IPS-NIHi11 (cell line): ENCODE data around the gene TDRD9.

ENCODE experiments used
- DNase-seq: peaks from one replicate; pipeline ENCODE4 v3.0.0; 2012; ENCODE audit warnings: mixed read lengths, low spot score

The TDRD9 gene

DNA sequence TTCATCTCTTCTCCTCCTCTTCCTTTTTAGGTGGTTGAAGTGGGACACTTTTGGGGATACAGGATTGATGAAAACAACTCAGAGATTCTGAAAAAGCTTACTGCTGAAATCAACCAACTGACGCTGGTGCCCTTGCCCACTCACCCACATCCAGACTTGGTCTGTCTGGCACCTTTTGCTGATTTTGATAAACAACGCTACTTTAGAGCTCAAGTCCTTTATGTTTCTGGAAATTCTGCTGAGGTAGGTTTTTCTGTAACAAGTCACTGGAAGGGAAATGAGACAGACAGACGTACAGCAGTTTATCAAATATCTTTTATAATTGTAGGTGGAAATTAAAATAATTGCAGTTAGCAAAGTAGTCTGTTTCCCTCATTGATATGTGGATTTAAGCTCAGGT, 97.3 kb downstream of the TDRD9 start:
- no peak for DNase-seq

DNA sequence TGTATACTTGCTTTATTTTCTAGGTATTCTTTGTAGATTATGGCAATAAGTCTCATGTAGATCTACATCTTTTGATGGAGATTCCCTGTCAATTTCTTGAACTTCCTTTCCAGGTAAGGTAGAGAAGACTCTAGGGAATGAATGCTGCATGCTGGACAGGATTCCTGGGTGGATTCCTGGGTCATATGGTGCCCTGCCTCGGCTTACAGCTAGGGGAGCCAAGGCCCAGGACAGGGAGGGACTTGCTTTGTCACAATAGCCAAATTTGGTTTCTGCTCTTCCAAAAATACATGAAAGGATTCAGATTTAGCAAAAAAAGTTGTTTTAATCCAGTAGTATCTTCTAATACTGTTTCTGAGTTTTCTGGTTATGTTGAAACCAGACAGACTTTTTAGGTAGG, 97.8 kb downstream of the TDRD9 start:
- DNase-seq = no peak

DNA sequence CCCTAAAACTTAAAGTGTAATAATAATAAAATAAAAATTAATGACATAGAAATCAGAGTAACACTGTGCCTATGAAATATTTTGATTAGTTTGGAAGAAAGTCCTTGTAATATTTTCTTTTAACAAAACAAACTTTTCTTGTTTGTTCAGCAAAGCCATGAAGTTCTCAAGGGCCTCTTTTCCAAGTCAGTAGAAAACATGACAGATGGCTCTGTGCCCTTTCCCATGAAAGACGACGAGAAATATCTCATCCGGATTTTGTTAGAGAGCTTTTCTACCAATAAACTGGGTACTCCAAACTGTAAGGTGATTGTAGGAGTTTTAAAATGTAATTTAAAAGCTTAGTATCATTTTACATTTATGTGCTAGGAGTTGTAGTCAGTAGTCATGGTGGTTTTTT, 102.7 kb downstream of the TDRD9 start:
- no peak for DNase-seq

DNA sequence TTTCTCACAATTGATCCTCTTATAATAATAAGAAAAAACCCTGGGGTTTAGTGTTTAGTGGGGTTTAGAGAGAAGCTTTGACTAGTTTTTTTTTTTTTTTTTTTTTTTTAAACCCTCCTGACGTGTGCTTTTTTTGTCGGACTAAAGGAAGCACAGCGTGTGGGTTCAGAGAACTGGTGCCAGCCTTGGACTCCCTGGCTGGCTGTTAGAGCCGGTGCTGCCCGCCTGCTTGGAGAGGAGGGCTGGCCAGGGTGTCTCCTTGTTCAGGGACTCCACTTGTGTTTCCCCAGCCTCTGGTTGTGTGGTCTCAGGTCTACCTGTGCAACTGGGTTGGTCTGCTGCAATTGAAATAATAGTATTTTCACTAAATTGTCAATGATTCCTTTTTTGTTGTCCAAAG, 103.1 kb downstream of the TDRD9 start:
- DNase-seq = no peak

DNA sequence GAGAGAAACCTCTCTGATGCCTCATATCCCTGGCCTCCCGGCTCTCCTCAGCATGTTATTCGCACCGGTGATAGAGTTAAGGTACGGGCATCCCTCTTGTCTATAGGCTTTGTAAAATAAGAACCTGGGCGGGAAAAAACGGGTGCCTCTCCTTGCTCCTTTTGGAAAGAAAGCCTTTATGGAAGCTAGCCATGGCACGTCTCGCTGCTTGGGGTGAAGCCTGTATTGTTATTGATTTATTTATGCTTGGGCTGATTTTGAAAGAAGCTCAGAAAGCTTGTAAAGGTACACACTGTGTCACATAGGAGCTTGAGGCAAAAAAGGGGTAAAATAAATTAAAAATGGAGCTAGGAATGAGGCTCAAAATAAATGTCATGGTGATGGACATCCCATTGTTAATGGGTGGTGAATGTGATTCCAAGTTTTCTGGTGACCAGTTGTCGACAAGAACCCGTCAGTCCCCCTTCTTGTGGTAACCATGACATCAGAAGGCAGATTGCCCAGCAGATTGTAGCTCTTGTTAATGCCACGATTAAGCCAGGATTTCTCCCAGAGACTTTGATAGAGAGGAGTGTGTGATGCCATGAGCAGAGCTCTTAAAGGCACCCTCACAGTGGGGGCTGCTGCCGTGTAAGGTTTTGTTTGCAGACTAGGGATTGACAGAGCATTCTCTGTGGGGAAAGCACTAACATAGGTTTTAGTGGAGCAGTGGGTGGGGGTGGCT, 106.9 kb downstream of the TDRD9 start:
- DNase-seq = no peak

DNA sequence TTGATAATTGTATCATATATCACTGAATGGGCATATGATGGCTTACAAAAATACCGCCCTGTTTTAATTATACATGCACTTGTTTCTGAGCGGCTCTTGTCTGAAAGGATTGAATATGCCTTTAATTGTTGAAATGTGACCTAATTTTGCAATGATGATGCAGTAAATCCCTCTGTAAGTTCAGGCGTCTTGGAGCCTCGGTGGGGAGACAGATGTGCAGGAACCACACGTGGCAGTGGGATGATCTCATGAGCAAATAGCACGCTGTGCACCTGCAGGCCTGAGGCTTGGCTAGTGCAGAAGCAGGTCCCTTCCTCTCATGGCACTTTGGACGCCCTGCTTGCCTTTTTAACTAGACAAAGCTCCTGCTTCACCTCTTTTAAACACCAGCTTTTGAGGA, 108.0 kb downstream of the TDRD9 start:
- DNase-seq = no peak

DNA sequence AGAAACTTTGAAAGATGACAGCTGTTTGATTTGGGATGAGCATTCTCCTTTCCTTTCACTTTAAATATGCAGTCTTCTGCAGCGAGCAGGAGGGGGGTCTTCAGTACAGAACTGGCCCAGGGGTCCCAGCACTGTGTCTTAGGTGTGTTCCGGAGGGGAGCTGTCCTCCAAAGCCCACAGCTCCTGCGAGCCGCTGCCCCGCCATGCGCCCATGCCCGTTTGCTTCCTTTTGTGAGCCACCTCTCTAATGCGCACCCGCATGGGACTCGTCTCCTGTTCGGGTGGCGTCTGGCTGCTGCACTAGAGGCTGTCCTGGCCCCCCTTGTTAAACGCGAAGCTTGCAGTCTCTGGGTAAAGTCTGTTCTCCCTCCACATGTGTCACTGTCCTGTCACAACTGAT, 108.8 kb downstream of the TDRD9 start:
- DNase-seq = no peak

DNA sequence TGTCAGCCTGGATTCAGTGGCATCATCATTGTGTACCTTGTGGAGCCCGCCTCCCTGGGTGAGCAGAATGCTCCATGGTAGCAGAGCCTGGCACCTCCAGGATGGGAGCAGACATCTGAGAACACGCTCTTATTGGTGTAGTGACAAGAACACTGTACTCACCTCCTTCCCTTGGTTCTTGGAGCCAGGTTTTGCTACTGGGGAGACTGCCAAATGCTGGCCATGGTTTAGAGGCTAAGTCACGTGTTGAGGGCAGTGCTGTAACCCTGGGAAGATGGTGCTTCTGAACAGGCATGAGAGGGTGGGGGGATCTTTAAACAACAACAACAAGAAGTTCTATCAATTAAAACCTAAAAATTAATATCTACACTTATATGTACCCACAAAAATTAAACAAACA, 109.6 kb downstream of the TDRD9 start:
- no peak for DNase-seq

DNA sequence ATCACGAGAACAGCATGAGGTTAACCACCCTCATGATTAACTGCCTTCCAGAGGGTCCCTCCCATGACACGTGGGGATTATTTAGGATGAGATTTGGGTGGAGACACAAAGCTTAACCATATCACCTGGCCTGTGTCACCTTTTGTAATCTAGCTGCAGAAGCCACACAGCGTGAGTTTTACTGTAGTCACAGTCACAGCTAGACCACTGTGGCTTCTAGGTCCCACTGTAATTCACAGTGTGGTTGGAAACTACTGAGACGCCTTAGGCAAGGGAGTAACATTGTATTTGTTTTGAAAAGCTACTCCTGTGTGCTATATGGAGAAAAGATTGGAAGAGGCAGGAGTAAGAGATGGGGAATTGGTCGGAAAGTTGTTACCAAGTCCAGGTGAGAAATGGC, 111.0 kb downstream of the TDRD9 start:
- no peak for DNase-seq

DNA sequence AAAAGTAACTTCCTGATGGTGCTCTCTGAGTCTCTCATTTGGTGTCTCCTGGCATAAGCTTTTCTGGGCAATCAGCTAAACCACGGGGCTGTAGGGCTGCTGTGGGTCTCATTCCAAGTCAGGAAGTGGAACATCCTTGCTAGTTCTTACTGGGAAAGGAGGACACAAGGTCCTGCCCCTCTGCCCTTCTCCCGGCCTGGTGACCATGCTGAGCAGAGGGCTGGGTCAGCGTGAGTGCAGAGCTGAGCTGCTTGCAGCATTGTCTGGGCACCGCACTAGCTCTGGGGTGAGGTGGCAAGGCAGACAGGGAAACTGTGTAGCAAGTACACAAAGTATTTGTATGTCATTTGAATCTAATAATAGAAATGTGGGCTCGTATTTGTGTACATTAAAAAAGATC, 112.3 kb downstream of the TDRD9 start:
- DNase-seq = no peak

DNA sequence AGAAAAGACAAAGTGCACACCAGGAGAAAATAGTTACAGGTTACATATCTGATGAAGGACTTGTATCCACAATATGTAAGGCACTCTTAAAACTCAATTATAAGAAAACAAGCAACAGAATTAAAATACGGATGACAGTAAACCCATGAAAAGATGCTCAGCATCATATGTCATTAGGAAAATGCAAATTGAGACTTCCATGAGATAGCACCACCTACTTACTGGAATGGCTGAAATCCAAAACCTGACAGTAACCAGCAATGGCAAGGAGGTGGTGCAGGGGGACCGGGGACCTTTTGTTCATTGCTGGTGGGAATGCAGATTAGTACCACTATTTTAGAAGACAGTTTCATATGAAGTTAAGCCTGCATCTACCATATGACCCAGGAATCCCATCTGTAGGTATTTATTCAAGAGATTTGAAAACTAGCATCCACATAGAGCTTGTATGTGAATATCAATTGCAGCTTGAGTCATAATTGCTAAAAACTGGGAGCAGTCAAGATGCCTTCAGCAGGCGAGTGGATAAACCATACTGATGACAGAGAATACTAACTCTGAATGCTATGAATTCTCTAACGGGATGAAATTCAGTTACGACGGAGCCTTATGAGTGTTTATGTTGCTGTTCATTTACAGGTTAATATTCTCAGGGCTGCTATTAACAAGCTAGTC, 113.3 kb downstream of the TDRD9 start:
- no peak for DNase-seq

DNA sequence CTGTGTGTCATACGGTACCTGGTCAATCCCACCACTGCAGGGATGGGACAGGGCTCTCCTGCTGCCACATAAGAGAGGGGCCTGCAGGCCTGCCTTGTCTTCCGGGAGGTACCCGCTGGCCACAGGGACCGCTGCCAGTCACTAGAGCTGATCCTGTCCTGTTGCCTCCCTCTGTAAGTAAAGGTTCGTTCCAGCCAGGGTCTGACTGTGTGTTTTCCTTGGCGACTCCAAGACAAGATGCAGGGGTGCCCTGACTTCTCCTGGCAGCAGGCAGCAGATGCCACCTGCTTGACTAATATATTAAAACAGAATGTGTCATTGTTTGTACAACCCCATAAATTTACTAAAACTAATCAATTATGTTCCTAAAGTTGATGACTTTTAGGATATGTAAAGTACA, 115.8 kb downstream of the TDRD9 start:
- no peak for DNase-seq

DNA sequence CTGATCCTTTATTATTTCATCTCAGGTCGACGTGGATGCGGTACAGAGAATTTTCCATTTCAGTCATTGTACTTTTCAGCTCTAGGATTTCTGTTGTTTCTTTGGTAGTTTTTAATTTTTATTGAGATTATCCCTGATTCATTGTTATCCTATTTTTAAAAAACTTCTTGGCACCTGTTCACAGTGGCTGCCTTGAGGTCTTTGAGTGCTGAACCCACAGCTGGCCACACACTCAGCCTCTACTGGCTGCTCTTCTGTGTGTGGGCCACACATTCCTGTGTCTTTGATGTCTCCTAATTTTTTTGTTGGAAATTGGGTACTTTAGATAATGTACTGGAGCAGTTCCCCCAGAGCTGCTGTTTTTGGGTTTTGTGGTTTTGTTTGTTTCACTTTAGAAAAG, 119.5 kb downstream of the TDRD9 start:
- DNase-seq = no peak

DNA sequence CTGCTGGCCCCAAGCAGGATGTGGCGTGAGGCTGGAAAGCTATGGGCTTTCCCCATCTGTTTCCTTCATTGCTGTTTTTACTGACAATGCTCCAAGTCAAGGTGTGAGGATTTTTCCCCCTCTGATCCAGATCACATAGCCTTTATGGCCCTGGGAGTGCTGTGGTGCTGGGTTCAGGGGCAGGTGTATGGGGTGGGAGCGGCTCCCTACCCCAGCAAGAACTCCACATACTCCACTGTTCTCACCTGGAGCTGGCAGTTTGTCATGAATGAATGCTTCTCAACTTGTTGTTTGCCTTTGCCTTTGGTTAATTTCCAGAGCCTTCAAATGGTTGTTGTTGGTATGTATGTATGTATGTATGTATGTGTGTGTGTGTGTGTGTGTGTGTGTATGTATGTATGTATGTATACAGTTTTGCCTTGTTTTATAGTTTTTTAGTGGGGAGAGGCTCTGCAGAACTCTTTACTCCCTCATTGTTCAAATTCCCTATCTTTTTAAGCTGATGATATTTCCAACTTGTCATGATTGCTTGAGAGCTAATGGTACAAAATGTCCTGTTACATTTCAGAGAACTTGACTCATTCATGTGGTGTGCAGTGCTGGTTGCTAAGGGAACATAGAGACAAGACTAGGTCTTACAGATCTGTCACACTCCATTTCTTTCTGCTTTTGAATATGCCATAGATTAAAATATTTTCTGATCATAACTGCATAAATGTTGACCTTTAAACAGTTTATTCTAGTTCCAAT, 120.7 kb downstream of the TDRD9 start:
- DNase-seq = no peak

DNA sequence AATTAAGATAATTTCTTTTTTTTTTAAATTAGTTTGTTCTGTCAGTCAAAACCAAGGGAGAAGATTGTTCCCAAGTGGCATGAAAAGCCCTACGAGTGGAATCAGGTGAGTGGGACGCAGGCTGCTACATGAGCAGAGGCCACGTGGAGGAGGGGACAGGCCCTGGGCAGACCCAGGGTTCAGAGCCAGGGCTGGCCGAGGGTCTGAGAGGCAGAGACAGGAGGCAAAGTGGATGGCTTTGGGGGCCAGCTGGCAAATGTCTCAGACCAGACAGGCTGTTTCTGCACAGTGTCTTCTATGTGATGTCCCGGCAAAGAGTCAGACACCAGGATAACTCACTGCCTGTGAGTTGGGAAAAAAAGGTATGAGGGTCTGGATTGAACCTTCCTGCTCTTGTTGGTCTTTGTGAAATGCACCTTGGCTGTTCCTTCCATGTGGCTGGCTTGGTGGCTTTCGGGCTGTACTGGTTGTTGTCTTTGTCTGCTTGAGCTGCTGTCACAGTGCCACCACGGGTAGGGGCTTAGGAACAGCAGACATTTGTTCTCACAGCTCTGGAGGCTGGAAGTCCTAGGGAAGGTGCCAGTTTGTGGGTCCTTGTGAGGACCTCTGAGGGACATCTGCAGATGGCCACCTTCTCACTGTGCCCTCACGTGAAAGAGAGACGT, 121.5 kb downstream of the TDRD9 start:
- DNase-seq = no peak

DNA sequence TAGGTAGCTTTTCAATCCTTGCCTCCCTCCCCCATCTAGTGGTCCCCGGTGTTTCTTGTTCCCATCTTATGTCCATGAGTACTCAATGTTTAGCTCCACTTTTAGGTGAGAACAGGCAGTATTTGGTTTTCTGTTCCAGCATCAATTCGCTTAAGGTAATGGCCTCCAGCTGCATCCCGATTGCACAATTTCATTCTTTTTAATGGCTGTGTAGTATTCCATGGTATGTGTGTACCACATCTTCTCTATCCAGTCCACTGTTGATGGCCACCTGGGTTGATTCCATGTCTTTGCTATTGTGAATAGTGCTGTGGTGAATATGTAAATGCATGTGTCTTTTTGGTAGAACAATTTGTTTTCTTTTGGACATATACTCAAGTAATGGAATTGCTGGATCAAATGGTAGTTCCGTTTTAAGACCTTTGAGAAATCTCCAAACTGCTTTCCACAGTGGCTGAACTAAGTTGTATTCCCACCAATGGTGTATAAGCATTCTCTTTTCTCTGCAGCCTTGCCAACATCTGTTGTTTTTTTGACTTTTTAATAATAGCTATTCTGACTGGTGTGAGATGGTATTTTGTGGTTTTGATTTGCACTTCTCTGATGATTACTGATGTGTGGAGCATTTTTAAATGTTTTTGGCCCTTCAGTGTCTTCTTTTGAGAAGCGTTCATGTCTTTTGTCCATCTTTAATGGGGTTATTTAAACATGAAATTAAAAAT, 123.0 kb downstream of the TDRD9 start:
- DNase-seq = no peak

DNA sequence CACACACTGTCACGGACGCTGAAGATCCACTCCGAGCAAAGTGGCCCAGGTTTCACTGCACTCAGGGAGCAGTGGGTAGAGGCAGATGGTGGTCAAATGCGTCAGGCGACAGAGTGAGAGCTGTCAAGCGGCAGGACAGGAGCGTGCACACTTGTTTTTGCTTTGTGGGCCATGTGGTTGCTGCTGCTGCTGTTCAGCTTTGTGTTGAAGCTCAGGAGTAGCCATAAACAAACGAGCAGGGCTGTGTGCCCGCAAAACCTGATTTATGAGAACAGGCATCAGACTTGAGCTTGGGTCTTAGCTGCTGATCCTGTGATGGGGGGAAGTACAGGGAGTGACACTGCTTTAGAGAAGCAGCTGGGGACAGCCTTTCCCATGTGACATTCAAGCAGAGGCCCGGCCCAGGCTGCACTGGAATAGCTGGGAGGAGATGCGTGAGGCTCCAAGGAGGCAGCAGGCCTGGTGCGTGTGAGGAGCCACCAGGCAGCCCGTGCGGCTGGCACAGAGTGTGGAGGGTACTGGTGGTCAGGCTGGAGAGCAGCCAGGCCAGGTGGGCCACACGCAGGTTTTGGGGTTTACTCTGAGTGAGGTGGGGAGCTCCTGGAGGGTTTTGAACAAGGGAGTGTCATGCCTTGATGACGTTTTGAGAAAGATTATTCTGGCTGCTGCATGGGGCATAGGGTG, 126.1 kb downstream of the TDRD9 start:
- no peak for DNase-seq

DNA sequence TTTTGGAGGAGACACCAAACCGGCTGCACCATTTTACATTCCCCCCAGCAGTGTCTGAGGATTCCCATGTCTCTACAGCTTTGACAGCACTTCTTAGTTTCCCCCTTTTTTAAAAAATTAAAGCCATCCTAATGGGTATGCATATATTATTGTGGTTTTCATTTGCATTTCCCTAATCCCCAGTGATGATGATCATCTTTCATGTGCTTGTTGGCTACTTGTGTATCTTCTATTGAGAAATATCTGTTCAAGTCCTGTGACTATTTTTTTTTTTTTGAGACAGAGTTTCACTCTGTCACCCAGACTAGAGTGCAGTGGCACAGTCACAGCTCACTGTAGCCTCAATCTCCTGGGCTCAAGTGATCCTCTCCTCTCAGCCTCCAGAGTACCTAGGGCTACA, 134.0 kb downstream of the TDRD9 start:
- DNase-seq = no peak

DNA sequence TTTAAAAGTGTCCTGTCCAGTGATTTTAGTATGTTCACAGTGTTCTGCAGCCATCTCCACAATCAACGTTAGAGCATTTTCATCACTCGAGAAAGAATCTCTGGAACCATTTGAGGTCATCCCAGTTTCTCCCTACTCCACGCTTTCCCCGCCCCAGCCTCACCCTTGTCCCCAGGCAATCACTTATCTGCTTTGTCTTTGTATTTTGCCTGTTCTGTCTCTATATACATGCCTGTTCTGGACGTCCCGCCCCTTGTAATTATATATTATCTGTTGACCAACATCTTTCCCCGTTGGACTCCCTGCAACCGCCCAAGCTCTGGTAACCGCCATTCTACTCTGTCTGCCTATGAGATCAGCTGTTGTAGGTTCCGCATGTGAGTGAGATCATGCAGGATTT, 135.7 kb downstream of the TDRD9 start:
- no peak for DNase-seq

DNA sequence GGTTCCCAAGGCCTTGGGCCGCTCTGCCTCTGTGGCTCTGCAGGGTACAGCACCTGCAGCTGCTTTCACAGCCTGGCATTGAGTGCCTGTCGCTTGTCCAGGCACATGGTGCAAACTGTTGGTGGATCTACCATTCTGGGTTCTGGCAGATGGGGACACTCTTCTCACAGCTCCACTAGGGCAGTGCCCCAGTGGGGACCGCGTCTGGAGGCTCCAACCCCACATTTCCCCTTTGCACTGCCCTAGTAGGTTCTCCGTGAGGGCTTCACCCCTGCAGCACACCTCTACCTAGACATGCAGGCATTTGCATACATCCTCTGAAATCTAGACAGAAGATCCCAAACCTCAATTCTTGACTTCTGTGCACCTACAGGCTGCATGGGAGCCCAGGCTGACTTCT, 138.0 kb downstream of the TDRD9 start:
- no peak for DNase-seq

DNA sequence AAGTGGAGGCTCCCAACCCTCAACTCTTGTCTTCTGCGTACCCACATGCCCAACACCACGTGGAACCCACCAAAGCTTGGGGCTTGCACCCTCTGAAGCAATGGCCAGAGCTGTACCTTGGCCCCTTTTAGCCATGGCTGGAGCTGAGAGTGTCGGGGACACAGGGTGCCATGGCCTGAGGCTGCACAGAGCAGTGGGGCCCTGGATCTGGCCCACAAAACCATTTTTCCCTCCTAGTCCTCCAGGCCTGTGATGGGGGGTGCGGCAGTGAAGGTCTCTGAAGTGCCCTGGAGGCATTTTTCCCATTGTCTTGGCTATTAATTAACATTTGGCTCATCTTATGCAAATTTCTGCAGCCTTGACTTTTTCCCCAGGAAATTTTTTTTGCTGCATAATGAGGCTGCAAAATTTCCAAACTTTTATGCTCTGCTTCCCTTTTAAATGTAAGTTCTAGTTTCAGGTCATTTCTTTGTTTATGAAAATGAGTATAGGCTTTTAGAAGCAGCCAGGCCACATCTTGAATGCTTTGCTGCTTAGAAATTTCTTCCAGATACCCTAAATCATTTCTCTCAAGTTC, 138.6 kb downstream of the TDRD9 start:
- DNase-seq = no peak
